Measurements from ENCODE around the gene KRT7.

KRT7 gene

DNA sequence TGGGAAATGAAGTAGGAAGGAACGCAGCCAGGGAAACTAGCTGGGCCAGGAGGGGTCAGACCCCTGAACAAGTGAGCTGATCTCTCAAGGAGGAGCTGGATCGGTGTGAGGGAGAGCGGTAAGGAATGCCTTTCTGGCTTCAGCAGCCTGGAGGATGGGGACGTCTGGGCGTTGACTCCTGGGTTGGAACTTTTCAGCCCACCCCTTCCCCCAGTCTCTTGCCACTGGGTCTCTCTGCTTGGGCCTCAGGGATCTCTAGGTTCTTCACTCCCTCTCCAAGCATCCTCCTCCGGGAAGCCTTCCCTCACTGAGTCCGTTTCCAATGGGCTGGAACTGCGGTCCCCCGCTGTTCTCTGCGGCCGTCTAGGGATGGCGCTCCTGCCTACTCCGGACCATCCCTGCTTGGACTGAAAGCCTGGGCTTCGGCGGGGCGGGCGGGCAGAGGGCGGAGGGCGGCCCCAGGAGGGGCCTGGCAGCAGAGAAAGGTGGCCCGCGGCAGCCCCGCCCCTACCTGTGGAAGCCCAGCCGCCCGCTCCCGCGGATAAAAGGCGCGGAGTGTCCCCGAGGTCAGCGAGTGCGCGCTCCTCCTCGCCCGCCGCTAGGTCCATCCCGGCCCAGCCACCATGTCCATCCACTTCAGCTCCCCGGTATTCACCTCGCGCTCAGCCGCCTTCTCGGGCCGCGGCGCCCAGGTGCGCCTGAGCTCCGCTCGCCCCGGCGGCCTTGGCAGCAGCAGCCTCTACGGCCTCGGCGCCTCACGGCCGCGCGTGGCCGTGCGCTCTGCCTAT, at the start of gene KRT7:
TSS of gene KRT7 (plus strand) at position 570 of the 788 bp plus-strand sequence. CDS start at position 624, 54 bp downstream.
- DNase-seq (ENCODE audit: low read depth): no peak

DNA sequence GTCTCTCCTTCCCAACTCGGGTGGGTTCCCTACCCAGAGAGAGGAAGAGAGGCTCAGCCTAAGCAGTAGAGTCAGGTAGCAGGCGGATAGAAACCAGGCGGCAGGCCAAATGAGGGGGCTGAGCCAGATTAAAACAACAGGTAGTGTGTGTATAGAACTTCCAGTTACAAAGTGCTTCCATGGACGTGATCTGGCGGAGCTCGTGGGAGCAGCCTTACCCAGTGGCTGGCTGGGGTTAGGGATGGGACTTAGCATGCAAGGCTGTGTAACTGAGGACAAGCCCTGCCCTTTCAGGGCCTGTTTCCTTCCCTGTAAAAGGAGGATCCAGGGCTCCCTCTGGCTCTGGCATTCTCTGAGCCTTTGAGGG, 49.5 kb upstream of the KRT7 start:
- DNase-seq (ENCODE audit: low read depth): no peak

DNA sequence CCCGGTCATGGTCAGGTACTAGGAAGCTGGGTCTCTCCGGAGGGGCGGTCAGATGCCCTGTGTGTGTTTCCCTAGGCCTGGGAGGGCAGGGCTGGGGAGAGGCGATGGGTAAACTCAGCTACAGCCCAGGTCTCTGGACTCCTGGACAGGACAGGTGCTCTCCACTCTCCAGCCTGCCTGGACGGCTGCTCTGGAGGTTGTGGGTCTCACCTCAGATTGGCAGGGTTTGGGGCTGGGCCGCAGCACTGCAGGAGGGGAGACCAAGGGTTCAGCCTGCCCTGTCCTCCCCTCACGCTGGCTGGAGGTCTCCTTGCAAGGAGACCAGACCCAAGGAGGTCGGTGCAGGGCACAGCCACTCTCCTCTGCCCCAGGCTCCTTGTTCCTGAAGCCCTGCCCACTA, 49.1 kb upstream of the KRT7 start:
- DNase-seq (ENCODE audit: low read depth): no peak

DNA sequence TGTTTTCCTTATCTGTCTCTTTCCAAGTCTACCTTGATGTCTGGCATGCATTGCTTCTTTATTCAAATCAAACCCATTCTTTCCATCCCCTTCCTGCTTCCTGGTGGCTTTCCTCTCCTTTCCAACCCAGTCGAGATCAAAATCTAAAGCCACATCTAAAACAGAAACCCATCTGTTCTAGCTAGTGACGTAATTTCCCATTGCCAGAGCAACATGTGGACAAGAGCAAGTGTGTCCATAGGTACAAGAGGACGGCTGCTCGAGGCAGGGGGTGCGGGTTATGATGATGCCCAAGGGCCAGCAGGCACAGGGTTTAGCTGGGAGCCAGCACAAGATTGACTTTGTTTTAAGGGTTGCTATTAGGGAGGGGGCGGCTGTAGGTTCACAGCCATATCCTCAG, 48.2 kb upstream of the KRT7 start:
- DNase-seq (ENCODE audit: low read depth): no peak

GRCh38 chr12:52185400-52185967, 47.6 kb upstream of the KRT7 start:
- no peak for DNase-seq (ENCODE audit: low read depth)

DNA sequence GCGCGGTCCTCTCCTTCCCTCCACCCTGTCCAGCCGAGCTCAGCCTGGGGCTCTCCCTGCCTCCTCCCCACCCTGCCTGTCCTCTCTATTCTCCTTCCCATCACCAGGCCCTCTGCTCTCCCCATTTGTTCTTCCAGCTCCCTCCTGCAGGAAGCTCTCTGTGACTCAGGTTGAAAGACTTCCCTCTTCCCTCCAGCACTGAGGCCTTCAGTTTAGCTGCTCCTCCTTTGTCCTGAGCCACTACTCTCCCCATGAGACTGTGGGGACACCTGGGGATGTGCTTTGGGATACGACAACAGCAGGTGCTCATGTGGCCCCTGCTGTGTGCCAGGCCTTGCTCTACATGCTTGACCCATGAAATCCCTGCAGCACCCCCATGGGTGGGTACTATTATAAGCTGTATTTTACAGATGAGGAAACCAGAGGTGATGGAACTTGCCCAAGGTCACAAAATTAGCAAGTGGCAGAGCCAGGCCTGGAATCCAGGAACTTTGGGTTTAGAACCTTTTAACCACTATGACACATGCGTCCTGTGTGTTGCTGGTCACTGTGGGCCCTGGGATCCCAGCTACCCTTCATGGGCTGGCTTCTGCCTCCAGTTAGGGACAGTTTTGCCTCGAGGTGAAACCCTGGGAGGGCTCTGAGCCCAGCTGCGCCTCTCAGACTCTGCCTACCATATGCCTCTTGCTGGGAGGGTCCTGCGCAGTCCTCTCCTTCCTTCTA, 46.8 kb upstream of the KRT7 start:
- no peak for DNase-seq (ENCODE audit: low read depth)

DNA sequence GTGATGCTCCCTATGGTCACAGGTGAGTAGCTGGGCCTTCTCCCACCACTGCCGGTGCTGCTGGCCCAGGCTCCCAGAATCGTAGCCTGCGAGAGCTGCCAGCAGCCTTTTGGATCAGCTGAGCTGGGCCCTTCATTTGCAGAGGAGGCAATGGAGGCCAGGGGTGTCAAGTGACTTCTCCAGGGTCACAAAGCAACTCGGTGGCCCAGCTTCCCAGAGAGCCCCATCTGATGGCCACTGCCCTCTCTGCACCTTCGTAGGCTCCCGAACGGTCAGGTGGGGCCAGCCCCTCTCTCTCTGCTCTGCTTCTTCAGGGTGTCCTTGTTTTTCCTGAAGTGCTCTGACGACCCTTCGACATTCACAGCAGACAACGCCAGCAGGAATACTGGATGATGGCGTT, 45.8 kb upstream of the KRT7 start:
- DNase-seq (ENCODE audit: low read depth): no peak

DNA sequence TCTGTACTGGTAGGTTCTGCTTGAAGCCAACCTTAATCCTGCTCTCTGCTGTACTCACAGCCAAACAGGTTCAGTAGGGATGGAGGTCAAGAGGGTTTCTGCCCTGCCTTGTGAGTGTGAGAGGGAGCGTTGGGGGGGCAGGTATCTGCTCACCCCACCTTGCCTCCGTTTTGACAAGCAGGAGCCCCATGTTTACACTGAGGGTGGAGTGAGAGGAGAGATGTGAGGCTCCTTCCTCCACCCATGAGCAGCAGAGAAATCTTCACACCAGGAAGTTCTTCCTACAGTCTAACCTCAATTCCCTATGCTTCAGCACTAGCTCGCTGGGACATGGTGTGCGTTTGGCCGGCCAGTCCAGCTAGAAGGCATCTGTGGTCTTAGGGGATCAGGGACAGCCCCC, 45.4 kb upstream of the KRT7 start:
- DNase-seq (ENCODE audit: low read depth): no peak

GRCh38 chr12:52188658-52189057, 44.4 kb upstream of the KRT7 start:
- no peak for DNase-seq (ENCODE audit: low read depth)

- DNase-seq (ENCODE audit: low read depth): no peak
Observed at GRCh38 chr12:52189376-52190174, 43.5 kb upstream of the KRT7 start.

DNA sequence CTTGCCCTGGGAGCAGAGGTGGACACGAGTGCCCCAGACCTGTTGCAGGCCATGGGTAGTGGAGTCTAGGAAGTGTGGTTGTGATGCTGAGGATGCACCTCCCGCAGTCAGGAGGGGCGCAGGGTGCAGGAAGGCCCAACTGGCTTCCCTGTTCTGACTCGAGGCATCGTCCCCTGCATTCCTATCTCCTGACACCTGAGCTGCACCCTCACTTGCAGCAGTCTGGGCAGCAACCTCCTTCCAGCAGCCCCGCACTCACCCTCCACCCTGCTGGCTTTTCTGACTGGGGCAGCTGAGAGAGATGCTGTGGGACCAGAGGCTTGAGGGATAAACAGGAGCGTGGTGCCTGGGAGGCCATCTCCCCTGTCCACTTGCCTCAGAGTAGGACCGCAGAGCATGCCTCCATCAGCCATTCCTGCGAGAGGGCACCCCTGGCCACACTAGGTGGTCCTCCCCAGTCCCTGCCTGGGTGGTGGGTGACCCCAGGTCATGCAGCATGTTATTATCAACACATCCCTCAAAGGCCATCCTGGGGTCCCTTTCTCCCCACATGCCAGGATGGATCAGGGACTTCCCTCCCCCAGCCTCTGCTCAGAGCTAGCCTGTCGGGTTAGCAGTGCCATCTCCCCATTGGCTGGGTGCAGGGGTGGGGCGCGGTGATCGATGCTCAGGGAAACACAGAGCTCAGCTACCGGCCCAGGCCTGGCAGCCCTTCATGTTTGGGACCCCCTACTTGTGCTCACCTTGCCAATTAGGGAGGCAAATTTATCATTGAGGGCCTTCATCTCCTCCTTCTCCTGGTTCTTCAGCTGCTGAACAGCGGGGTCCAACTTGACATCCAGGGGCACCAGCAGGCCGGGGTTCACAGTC, 41.9 kb upstream of the KRT7 start:
- no peak for DNase-seq (ENCODE audit: low read depth)

GRCh38 chr12:52191841-52192791, 40.9 kb upstream of the KRT7 start, which contains the start of gene KRT80:
KRT80 (minus strand) TSS chr12:52192014; CDS start chr12:52191902, 112 bp downstream.
- no peak for DNase-seq (ENCODE audit: low read depth)

GRCh38 chr12:52193532-52193931, 39.5 kb upstream of the KRT7 start:
- DNase-seq (ENCODE audit: low read depth): no peak

- DNase-seq (ENCODE audit: low read depth): no peak
Observed at GRCh38 chr12:52193991-52194390, 39.1 kb upstream of the KRT7 start.

DNA sequence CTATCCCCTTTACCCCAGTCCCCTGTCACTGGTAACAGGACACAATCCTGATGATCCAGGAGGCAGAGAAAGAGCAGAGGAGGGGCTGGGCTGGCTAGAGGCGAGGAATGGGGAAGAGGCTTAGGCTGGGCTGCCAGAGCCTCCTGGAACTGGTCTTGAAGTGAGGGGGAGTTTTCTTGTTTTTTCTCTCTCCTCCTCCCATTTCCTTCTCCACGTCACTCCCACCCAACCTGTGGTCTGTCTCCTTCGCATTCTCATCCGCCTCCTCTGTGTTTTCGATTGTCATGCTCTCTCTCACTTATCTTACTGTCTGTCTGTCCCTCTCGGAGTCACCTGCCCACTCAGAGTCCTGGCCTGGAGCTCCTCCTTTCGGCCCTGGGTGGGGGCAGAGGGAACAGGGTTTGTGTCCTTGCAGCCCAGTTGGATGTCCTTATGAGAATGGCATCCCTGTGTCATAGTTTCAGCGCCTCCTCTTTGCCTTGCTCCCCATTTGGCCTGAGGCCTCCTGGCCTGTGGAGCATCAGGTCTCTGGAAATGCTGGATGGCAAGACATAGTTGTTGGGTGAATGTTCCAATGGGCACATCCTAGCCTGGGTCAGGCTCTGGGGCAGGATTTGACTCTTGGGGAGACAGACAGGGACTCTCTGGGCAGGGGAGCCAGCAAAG, 37.8 kb upstream of the KRT7 start:
- DNase-seq (ENCODE audit: low read depth): no peak

DNA sequence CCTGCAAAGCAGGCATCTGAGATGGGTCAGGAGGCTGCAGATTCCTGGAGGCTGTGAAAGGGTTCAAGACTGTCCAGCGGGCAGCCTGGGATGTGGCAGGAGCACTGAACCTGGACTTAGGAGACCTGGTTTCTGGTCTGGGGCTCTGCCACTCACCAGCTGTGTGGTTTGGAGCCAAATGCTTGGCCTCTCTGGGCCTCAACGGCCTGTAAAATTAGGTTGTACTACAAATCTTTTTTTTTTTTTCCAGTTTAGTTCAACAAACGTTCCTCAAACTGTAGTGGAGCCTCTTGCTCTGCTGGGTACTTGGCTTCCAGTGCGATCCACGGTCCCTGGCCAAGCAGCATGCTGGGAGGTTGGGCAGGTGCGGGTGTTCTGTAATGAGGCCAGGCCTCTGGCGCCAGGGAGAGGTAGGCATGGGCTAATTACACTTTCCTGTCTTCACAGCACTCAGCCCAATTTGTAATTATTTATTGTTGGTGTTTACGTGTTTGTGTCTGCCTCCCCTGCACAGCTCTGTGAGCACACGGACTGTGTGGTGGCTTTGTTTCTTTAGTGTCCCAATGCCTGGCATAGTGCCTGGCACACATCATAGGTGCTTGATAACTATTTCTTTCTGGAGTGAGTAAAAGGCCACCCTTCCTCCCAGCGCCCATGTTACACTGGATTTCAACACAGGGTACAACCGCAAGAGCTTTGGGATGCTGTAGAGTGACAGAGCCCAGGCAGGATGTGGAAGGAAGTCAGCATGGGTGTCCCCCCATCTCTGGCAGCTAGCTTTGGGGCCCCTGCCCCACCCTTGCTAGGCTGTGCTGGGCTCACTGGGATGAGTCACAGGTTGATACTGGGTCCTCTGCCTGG, 35.4 kb upstream of the KRT7 start:
- DNase-seq (ENCODE audit: low read depth): no peak

GRCh38 chr12:52198454-52199215, 34.4 kb upstream of the KRT7 start:
- DNase-seq (ENCODE audit: low read depth): no peak
